GM18511 (cell line): ENCODE measurements around the gene BMPR1A.

Experiments
- ATAC-seq: cut with Tn5 transposase; IDR thresholded peaks from one replicate; pipeline ENCODE4 v1.9.1; 2021; ENCODE audit warnings: mild to moderate bottlenecking, moderate library complexity; ENCODE audit not compliant: unreplicated experiment

Gene BMPR1A

DNA sequence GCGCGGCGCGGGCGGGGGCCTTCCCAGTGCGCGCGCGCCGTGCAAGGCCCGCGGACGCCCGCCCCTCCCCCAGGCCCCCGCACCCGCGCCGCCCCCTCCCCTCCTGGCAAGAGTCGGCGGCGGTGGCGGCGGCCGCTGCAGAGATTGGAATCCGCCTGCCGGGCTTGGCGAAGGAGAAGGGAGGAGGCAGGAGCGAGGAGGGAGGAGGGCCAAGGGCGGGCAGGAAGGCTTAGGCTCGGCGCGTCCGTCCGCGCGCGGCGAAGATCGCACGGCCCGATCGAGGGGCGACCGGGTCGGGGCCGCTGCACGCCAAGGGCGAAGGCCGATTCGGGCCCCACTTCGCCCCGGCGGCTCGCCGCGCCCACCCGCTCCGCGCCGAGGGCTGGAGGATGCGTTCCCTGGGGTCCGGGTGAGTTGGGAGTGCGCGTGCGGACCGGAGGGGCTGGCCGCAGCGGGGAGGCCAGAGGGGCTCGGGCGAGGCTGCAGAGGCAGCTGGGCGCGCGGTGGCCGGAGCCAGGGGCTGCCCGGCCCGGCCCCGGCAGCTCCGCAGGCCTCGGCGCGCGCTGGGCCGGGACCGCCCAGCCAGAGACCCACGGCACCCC is at the start of gene BMPR1A:
Gene BMPR1A (plus strand): TSS at position 109 of the 602 bp plus-strand sequence. CDS start 119,400 bp downstream, outside the sequence.
- ATAC-seq = peak; percentile 42

DNA sequence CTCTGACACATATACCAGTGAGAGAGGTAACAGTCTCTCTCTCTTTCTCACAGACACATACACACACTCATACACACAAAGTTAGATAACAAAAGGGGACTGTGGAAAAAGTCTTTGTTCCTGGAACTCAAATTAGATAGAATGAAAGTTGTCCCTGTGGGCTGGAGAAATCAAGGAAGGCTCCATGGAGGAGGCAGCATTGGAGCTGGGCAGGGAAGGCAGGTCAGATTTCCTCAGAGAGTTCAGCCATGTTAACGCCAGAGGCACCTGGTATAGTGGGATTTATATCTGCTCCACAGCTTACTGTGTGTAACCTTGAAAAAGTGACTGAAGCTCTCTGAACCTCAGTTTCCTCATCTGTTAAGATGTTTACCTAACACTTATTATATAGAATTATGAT is 49.4 kb upstream of the BMPR1A start:
- ATAC-seq = no peak

DNA sequence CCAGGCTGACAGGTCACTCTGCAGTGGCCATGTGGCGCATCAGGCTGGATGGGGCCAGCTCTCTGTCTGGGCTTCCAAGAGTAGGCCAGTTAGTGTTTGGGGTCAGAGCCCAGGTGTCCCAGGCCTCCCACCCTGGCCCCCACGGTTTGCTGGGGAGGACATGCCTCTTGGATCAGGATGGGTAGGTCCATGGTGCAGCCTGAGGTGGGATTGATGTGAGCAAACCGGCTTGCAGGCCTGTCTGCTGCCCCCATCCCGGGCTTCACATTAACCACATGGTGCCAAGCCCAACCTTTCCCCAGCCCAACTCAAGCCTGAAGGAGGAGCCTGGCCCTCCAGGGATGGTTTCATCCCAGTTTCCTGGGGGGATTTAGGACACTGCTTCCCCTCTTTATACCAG is 48.9 kb upstream of the BMPR1A start:
- no peak for ATAC-seq

DNA sequence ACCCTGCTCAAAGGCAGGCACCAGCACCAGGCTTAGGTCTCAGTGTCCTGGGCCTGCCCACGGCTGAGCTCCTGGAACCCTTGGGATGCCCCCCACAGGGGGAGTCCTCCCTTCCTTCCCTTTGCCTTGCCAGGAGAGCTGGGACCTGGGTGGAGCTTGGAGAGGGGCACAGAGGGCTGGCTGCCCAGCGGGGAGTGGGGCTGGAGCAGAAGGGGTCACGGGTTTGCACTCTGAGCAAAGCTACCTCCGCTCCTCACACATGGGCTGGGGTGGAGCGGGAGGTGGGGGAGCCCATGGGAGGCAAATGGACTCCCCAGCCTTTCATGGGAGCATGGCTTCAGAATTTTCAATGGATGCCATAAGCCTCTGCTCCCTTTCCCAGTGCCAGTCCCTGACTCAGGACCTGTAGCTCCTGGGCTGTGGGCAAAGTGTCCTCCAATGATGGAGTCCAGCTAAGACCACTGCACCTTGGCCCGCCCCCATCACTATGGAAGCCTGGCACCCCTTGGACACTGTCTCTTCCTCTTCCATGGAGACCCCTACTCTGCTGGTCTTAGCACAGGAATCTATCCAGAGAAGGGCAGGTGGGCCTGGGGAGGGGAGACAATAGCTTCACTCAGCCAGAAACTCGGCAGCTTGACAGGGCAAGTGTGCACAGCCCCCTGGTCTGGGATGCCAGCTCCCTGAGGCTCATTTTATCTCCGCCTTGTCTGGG is 48.2 kb upstream of the BMPR1A start:
- ATAC-seq = no peak

DNA sequence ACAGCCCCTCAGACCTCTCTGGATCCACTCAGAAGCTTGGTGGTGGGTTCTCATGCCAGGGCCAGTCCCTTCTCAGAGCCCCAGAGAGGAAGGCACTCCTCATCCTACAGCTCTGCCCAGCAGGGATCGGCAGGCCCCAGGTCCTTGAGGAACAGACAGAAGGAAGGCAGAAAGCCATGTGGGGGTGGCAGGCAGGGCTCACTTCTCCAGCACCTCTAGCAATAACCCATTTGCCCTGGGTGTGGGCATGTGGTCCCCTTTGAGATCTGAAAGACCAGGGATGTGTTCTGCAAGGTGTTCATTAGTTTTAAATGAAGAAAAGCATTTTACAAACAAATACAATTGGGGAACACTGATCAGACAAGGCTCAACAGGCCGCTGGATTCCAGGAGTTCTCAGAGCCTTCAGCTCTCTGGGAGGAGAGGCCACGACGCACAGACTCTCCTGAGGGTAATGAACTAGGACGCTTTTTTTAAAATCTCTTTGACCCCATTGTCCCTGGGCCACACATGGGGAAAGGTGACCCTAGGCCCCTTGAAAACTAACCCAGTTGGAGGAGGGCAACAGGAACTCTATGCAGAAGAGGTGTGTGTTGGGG is 47.5 kb upstream of the BMPR1A start:
- ATAC-seq = no peak

DNA sequence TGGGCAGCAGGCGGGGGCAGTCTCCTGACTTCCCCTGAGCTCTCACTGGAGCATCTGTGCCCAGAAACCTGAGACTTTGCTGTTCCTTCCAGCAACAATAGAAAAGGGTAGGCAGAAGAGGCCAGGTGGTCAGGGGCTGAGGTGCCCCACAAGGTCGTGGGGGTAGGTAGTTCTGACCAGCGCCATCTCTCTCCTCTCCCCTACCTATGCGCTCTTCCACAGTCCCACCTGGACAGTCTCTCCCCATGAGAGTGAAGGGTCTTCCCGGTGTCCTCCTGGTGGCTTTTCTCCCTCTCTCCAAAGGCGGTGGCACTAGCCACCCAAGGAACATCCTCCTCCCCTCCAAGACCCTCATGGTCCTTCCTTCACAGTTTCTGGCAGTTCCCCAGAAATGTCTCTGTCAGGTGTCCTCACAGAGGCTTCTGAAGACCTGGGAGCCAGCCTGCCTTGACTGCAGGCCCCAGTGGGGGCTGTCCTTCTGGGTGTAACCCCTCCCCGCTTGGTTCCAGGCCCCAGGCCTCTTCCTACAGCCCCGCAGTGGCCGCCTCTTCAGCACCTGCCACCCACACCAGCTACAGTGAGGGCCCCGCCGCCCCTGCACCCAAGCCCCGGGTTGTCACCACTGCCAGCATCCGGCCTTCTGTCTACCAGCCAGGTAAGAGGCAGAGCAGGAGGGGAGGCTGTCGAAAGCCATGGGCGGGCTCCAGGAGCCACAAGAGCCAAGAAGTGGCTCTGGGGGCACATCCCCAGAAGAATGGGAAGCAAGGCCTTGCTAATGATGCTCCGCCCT is 46.8 kb upstream of the BMPR1A start:
- no peak for ATAC-seq

DNA sequence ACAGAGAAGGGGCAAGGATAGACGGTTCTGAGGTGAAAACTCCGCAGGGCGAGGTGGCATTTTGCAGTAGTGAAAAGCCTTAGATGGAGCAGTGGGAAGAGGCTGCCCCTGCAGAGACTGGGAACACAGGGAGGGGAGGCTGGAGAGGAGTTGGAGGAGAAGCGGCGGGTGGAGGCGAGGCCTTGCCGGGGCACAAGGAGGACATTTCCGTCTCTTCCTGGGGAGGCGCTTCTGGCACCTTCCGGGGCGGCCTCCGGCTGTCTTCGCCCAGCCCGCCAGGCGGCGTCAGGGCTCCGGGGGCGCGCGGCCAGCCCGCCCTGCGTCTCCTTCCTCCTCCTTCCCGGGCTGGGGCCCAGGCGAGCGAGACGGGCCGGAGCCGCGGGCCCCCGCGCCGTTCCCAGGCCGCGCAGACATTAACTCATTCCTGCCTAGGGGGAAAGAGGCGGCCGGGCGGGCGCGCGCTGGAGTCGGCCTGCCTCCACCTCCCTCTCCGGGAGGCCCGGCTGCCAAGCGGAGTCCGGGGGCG is 45.4 kb upstream of the BMPR1A start:
- peak; percentile 90 for ATAC-seq

DNA sequence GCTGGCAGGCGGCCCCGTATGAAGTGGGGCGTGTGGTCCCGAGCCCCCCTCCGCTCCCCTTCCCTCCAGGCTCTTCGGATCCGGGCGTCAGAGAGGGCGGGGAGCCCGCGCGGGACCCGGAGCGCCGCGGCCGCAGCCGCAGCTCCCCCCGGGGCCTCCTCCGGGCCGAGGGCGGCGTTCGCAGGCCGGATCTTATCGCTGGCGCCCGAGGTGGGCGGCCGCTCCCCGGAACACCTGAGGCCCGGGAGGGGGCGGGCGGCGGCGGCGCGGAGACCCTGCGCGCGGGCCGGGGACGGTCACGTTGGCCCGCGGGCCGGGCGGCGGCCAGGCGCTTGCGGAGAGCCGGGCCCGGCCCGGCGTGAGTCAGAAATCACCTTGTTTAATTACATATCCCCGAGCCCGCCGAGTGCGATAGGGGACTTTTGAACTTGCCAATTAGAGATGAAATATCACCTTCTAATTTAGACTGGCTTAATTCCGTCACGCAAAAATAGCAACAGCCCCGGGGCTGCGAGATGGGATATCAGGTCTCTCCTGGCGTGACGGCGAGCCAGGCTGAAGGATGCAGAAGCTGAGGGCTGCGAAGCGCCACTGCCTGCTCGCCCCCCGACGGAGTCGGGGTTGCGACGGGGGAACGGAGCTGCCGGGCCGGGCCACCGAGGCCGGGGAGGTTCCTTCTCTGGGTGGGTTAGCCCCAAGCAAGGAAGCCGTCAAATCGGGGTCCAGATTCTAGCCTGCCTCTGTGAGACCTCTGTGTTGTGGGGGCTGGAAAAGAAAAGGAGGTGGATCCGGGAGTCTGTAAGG is 44.7 kb upstream of the BMPR1A start:
- ATAC-seq = peak; percentile 57

DNA sequence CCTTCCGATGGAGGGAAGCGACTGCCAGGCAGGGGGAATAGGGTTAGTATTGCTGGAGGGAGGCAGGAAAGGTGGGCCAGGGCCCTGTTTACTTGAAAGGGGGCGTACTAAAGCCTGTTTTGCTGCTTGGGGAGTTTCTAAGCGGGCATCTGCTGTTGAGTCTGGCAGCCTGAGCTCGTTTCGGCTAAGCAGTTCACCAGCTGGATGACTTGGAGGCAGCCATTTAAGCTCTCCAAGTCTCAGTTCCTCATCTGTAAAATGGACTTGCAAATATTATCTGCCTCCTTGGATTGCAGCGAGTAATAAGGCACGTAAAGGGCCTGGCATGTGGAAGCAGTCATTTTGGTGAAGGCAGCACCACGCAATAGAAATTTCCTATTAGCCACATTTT is 44.1 kb upstream of the BMPR1A start:
- ATAC-seq = peak; percentile 15

DNA sequence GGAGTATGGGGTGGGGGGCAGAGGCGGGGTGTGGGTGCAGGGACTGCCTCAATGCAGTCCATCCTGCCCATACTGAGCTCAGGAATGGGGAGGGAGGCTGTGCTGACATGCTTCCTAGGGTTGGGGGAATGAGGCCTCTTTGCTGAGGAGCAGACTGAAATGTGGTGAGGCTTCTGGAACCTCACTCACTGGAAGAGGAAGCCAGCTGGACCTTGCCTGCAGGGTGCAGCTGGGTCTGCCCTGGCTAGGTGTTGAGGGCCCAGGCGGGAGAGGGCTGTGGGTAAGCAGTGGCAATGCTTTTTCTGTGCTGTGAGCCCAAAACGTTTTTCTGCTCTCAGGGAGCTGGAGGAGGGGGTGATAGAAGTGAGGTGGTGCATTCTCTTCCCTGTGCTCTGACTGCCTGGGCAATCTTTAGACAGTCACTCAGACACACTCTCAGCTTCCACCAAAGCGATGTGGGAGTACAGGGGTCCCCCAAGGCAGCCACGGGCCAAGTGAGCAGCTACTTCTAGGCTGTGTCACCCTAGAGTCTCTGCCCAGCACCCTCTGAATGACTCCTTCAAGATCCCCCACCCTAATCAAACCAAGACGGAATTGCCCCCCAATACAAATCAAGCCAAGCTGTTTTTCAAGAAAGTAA is 41.1 kb upstream of the BMPR1A start:
- ATAC-seq = no peak

DNA sequence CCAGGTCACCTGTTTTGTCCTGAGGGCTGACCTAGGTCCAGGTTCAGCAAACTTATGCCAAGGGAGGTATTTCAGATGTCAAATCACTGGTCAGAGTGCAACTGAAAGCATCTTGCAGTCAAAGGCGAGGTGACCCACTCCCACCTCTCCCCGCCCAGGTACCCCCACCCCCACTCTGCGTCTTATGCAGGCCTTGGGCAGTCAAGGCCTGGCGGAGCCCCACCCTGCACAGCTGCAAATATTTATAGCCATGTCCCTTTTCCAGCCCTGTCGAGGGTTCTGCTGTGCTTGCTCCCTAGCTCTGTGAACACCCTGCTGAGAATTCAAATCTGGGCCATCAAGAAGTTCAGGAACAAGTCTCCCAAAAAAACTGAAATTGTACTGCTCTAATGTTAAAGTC is 40.6 kb upstream of the BMPR1A start:
- ATAC-seq = no peak

DNA sequence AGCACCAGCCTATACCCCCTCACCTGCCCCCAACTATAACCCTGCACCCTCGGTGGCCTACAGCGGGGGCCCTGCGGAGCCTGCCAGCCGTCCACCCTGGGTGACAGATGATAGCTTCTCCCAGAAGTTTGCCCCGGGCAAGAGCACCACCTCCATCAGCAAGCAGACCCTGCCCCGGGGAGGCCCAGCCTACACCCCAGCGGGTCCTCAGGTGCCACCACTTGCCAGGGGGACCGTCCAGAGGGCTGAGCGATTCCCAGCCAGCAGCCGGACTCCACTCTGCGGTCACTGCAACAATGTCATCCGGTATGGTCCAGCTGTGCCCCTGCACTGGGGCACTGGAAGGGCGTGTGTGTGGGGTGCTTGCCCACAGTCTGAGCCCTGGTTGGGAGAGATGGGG is 40.0 kb upstream of the BMPR1A start:
- ATAC-seq = no peak

DNA sequence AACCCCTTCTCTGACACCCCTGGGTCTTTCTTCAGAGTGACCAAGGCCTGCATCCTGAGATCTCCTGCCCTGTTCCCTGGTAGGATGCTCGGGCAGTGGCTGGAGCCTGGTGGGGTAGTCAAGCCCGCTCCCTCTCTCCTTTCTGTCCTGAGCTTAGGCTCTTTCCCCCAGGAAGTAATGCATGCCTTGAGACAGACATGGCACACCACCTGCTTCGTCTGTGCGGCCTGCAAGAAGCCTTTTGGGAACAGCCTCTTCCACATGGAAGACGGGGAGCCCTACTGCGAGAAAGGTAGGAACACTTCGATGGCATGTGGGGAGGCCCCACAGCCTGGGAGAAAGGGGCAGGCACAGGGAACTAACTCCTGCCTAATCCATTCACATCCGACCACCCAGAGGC is 37.9 kb upstream of the BMPR1A start:
- ATAC-seq = no peak

DNA sequence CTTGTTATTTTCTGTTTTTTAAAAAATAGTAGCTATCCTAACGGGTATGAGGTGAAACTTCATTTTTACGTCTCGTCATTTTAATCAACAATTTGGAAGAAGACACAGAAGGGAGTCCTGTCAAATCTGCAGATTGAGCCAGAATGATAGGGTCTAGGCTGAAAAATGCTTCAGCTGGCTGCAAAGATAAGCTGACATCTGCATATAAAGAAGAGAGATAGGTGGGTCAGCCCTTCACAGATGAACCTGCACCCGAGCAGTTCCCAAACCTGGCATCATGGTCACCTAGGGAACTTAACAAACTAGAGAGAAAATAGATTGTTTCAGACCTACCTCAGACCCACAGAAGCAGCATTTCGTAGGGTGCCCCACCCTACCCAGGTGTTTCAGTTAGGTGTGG is 35.2 kb upstream of the BMPR1A start:
- ATAC-seq = no peak

DNA sequence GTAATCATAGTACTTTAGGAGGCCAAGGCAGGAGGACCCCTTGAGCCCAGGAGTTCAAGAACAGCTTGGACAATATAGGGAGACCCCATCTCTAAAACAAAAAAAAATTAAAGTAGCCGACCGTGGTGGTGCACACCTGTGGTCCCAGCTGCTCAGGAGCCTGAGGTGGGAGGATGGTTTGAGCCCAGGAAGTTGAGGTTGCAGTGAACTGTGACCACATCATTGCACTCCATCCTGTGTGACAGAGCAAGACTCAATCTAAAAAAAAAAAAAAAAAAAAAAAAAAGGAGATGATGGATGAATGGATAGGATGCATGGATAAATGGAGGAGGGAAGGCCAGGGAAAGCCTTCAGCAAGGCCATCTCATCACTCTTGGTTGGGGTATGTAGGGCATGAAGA is 33.4 kb upstream of the BMPR1A start:
- ATAC-seq = no peak

DNA sequence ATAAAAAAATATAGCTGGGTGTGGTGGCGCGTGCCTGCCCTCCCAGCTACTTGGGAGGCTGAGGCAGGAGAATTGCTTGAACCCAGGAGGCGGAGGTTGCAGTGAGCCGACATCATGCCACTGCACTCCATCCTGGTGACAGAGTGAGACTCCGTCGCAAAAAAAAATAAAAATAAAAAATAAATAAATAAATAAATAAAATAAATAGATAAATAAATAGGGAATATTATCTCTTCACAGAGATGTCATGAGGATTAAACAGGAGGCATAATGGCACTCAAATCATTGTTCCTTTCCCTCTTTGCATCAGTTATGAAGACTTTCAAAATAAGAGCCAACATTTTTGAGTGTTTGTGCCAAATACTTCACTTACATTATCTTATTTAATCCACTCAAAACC is 32.0 kb upstream of the BMPR1A start:
- no peak for ATAC-seq

DNA sequence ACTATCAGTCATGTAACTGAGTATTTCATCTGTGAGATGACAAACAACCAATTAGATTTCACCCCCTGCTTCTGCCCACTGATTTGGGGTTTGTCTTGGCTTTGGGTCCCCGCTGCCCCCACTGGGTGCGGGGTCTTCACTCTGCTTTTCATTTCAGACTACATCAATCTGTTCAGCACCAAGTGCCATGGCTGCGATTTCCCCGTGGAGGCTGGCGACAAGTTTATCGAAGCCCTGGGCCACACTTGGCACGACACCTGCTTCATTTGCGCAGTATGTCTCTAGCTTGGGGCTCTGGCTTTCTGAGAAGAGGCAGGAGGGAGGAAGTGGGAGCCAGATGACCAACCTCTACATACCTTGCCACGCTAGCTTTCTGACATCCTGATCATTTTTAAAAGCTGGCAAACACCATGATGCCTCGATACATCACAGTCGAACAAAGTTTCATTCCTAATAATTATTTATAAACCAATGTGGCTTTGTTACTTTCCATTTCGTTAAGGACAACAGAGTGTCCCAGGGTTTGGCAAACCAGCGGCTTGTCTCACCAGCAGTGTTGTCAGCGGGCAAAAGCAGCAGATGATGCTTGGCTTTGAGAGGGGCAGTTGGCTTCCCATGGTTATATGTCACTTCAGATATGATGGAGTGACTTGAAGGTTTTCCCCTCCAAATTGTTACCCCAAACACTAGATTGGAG is 30.3 kb upstream of the BMPR1A start:
- ATAC-seq = no peak

DNA sequence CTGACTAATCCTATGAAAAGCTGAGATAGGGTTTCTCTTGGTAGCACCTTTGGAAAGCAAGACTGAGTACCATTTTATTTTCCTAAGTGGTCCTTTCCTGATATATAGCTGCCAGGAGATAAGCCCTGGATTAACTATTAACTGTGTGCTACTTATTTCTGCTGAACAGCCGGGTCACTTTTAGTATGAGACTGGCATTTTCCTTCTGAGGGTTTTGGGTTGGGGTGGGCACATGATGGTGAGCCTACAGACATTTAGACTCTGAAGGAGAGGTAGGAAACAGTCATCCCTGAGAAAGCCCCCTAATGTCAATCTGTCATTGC is 29.8 kb upstream of the BMPR1A start:
- ATAC-seq = no peak

DNA sequence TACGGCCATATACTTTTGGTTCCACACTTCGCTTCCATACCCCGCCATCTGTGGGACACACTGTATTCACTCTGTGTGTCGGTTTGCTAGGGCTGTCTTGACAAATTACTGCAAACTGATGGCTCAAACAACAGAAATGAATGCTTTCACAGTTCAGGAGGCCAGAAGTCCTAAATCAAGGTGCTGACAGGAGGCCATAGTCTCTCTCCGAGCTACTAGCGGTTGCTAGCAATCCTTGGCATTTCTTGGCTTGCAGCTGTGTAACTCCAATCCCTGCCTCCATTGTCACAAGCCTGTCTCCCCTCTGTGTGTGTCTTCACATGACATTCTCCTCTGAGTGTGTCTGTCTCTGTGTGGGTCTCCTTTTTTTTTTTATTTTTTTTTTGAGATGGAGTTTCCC is 28.9 kb upstream of the BMPR1A start:
- ATAC-seq = no peak

DNA sequence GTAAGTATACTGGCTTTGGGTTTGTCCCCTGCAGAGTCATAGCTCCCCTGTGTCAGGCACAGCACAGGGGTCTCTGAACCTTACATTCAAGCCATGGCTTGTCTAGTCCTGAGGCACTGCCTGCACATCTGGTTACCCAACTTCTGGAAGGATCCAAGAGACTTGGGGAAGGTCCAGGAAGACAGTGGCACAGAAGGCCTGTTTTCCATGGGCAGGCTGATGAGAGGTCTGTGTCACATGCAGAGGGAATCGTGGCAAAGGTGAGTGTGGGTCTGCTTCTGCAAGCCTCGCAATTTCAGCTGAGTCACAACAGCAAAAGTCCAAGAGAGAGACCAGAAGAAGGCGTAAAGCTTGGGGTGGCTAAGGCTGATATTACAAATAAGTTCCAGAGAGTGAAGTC is 28.4 kb upstream of the BMPR1A start:
- no peak for ATAC-seq
